Measurements from ENCODE around the gene PTGER3.

GRCh38 chr1:70992521-70992920 lies 55.1 kb downstream of the PTGER3 start:
- TF ChIP-seq CEBPB (IDR thresholded peaks at IDR 0.05; ENCODE audit: low read depth, low read length) (no peak), BHLHE40 (IDR thresholded peaks at IDR 0.05; ENCODE audit: low read depth, low read length) (no peak), CTCF (conservative IDR thresholded peaks at IDR 0.05; ENCODE audit: low read depth, low read length) (no peak), RCOR1 (IDR thresholded peaks at IDR 0.05; ENCODE audit: insufficient replicate concordance, low read length) (no peak), SMC3 (IDR thresholded peaks at IDR 0.05; ENCODE audit: low read depth, low read length) (no peak)
